ENCODE results near the gene ATG10. TPM values are rescaled to one million over a fixed set of nuclear protein-coding genes. Genes with fewer than 3 reads are reported as not detected.

Gene ATG10
- total RNA-seq, 1 donor from 2014 or later = 7.3 TPM

DNA sequence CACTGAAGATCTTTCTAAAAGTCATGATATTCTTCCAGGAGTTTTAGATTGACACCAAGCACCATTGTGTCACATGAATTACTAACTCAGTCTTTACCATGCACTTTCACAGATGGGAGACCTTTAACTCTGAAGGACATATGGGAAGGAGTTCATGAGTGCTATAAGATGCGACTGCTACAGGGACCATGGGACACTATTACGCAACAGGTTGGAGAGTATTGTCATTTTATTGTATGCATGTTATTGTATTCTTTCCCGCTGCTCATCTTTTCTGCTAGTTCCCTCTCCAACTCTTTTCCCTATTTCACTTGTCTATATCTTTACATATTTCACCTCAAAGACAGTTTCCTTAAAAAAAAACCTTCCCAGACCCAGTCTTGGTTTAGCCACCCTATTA lies 206.6 kb downstream of the ATG10 start:
- ATAC-seq (no peak), DNase-seq (ENCODE audit: low spot score) (no peak)
- intact Hi-C loops (cut with DNase I) = no loop called here

DNA sequence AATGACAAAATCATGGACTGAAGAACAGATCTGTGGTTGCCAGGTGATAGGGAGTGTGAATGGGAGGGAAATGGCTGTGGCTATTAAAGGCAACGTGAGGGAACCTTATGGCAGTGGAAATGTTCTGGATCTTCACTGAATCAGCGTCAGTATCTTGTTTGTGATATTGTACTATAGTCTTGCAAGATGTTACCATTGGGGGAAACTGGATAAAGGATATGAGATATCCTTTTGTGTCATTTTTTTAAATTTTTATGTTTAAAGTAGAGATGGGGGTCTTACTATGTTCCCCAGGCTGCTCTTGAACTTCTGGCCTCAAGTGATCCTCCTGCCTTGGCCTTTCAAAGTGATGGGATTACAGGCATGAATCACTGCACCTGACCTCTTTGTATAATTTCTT lies 210.8 kb downstream of the ATG10 start:
- DNase-seq (ENCODE audit: low spot score) (no peak), ATAC-seq (no peak)
- intact Hi-C loops (cut with DNase I) = no loop called here

DNA sequence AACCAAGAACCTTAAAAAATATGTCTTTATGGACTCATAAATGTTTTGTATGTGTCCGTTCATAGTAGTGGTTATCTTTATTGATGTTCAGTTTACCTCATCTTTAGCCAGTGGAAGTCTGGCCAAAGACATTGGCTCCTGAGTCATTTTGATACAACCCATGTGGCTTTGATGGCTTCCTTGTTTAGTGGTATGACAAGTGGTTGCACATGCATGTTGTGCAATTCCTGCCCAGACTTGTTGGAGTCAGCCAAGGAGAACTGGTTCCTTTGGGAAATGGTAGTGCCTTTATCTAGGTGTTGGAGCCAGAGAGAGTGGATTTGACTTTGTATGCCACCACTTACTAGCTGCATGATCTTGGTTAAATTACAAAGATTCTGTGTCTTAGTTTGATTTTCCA lies 212.0 kb downstream of the ATG10 start:
- ATAC-seq (peak; percentile 57), DNase-seq (ENCODE audit: low spot score) (no peak)
- intact Hi-C loops (cut with DNase I) = no loop called here

DNA sequence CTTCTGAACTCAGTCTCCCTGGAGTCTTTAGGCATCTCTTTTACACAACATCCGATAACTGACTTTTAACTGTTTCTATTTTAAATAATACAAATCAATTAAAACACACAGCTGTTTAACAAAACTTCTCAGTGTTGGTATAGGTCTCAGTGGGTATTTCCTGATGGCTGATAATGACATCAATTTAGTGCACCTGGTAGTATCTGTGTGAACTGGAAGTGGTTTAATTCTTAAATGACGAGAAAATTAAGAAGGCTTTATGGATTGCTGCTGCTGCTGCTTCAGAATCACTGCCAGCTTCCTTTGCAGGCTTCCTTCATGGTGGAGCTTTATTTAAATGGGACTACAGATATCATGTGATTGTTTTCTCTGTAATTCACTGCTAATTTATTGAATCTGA lies 214.0 kb downstream of the ATG10 start:
- ATAC-seq = no peak

DNA sequence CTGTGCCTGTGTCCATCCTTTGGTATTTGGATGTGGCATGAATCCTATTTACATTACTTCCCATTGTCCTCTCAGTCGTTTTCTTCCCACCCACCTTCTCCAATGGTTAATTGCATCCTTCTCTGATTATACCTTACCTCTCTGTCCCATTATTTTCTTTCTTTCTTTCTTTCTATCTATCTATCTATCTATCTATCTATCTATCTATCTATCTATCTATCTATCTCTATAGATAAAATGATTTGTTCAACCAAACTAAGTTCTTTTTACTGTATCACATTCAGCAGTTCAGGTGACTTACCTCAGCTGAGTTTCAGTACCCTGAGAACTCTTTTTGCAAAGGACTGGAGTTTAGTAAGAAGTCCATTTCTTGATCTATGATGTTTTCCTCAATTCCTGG lies 225.7 kb downstream of the ATG10 start:
- intact Hi-C loops (cut with DNase I) = no loop called here
- ATAC-seq = no peak
- DNase-seq (ENCODE audit: low spot score) = no peak

More for the DNA sequence above, 214.0 kb downstream of the ATG10 start:
- DNase-seq (ENCODE audit: low spot score) = no peak
- intact Hi-C loops (cut with DNase I) = no loop called here

DNA sequence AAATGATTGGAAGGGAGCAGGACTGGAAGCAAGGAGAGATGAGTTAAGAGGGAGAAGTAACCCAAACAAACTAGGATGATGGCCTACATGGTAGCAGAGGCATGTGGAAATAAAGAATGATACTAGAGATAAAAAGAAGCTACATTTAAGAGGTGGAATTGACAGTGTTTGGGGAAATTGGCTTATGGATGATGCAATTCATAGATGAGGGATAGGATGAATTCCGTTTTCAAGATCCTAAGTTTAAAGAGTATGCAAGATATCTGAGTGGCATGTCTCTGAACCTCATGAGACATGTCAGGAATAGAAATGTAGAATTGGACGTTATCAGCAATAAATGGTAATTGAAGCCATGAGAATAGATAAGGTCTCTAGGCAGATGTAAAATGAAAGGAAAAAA lies 232.7 kb downstream of the ATG10 start:
- intact Hi-C loops (cut with DNase I) = no loop called here

DNA sequence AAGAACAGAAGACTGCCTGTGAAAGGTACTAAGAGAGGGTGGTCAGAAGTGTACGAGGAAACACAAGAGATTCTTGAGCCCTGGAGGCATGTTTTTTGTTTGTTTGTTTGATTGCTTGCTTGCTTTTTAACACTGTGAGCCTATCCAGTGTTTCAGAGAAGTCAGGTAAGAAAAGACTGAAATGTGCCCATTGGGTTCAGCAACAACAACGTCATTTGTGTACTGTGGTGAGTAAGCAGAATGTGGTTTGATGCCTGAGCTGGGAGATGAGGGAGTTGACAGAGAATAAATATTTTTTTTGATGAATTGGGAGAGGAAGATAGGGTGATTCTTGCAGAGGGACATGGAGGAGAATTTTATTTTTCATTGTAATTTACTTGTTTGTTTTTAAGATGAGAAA lies 233.2 kb downstream of the ATG10 start:
- ATAC-seq (no peak), DNase-seq (ENCODE audit: low spot score) (no peak)
- intact Hi-C loops (cut with DNase I) = no loop called here

More for the DNA sequence above, 232.7 kb downstream of the ATG10 start:
- DNase-seq (ENCODE audit: low spot score) (no peak), ATAC-seq (no peak)

DNA sequence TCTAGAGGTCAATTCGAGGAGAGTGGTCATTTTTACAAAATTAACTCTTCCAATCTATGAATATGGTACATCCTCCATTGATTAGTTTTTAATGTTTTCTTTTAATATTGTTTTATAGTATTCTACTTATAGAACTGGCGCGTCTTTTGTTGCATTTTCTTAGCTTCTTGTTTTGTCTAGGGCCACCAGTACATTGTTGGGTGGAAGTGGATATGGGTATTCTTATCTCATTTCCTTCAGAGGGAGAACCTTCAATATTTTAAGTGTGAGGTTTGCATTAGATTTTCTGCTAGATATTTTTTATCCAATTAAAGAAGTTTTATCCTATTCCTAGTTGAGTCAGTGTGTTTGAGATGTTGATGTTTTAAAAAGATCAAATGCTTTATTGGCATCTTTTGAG lies 236.5 kb downstream of the ATG10 start:
- DNase-seq (ENCODE audit: low spot score) (no peak), ATAC-seq (no peak)
- intact Hi-C loops (cut with DNase I) = no loop called here

DNA sequence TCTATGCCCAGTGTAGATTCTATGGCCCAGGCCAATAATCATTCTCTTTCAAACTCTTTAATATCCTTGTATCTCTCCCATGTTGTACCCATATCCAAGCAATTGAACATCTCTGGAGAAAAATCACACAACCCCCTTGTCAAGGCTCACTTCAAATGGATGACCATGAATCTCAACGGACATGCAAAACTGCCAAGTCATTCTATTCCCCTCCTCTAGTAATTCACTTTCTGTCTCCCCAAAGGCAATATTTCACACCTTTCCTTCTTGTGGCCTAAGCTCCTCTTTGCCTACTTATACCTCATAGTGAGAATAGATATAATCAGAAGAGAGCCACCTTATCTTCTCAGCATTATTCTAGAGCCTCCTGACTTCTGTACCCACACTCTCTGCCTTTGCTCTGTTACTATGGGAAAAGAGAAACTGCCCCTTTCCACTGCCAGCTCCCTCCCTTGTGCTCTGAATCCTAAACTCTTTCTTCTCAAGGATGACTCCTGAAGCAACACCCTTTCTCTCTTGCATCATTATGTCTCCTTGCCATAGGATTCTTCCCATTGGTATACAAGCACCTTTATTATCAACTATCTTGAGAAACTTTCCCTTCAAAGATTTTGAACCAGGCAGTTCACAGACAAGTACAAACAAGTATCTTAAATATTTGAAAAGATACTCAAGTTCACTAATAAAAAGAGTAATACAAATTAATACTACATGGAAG lies 240.2 kb downstream of the ATG10 start:
- DNase-seq (ENCODE audit: low spot score) (no peak), ATAC-seq (no peak)
- intact Hi-C loops (cut with DNase I) = no loop called here

DNA sequence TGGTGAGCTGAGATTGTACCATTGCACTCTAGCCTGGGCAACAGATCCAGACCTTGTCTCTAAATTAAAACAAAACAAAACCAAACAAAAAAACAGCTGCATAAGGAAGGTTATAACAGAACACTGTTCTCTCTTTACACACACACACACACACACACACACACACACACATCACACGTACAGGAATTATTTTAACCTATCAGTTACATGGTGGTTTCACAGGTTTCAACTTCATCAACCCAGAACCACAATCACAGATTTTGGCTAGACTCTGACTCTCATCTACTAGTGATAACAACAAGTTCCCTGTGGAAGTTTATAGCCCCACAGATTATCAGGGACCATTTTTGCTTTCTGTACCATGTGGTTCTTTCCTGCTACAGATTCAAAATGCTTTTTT lies 246.1 kb downstream of the ATG10 start:
- ATAC-seq (no peak), DNase-seq (ENCODE audit: low spot score) (no peak)
- intact Hi-C loops (cut with DNase I) = no loop called here

DNA sequence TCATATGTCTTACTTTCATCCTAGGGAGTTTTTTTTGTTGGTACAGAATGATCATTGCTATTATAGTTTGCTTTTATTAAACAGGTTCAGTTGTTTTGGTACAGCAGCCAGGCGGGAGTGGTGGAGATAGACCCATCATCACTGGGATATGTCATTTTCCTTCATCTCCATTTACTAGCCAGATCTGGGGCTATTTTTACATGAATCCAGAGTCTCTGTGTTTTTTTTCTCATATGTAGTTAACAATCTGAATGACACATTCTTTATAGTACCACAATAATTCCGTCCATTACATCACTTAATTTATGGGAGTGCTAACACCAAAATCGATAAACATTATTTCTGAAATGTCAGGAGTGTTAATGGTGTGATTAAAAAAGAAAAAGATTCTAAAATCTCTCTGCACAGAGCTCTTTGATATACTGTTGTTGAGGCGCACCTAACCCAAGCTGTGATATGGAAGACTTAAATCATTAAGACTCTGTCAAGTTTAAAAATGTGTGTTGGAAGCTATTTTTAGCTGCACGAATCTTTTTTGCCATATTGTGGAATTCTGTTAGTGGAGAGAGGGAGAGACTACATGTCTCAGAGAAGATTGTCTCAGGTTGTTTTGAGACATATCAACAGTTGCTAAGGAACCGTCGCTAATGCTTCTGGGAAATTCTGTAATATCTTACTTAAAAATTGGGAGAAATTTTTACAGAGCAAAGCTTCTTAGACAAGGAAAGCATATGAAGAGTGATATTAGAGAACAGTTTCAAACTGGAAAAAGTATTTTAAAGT lies 246.7 kb downstream of the ATG10 start:
- no peak for DNase-seq (ENCODE audit: low spot score)
- intact Hi-C loops (cut with DNase I) = no loop called here
- ATAC-seq = no peak

DNA sequence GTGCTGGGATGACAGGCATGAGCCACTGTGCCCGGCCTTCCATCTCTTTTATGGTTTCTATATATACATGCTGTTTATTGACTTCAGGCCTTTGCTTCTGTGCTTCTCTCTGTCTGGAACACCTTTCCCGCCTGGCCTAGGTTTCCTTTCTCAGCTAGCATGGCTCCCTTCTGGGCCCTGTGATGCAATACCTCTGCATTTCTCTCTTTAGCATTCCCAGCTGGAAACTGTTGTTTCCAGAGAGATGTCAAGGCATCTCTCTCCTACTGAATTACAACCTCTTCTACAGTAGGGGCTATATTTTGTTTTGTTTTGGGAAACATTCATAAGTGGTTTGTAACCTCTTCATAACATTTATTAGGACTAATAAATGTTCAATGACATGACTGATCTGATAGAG lies 249.2 kb downstream of the ATG10 start:
- intact Hi-C loops (cut with DNase I) = no loop called here
- ATAC-seq = no peak
- no peak for DNase-seq (ENCODE audit: low spot score)

DNA sequence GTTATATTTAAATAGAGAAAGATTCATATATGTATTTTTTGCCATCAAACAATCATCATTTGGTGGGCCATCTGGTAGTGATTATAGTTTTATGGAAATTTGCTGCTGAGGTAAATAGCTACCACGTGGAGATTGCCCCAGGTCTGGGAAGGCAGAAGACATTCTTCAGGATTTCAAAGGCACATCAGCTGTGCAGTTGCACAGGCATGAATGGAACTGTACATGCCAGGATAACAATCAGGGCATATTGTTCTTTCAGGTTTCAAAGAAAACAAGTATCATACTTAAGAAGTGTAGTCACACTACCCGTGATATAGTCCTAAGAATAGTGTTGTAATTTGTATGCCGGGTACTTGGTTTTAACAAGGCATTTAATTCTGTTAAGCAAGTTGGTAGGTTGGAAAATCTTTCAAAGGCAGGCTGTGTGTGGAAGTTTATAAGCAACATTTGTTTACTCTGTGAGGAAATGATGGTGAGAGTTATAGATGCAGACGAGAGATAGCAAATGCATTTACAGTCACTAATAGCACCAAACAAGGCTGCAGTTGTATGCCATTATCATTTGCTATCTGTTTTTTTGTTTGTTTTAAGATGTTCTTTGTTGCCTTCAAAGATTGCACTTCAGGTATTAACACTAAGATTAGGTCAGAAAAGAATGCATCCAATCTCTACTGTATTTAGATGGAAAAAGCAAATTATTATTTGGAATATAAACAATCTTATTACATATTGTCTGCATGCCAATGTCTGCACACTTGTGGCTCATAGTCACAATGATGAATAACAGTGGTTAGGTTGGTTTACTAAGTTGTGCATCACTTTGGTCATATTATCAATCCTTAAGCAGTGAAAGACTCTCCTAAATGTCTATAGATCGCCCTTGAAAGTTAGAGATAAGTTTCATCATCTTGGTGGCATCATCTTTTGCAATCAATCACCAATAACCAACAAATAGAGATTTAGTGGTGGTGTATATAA lies 251.1 kb downstream of the ATG10 start:
- no peak for DNase-seq (ENCODE audit: low spot score)
- intact Hi-C loops (cut with DNase I) = no loop called here
- no peak for ATAC-seq

DNA sequence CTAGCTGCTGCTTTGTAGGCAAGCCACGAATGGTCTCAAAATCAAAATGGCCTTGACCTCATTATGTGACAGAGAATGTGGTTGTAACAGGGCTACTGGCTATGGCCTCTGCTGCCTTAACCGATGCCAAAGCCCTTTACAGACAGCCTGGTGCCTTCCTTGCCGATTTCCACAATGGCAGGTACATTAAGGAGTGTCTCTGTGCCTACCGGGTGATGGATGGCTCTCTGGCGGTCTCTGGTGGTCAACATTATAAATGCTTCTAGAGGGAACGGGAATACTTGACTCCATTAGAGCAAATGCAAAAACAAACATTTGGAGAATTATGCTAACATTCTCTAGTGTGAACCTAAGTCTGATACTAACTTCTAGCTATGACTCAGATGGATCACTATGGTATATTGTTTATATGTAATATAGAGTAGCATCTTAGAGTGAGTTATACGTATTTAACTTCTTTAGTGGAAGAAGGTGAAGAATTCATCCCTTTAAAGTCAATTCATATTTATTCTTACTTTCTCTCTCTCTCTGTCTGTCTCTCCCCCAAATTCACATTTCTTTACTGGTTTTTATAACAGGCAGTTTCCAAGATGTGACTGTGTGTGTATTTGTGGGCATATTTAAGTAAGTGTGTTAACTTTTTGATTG lies 253.8 kb downstream of the ATG10 start:
- peak; percentile 84 for ATAC-seq
- DNase-seq (ENCODE audit: low spot score) = peak; percentile 66
- intact Hi-C loops (cut with DNase I) = no loop called here

DNA sequence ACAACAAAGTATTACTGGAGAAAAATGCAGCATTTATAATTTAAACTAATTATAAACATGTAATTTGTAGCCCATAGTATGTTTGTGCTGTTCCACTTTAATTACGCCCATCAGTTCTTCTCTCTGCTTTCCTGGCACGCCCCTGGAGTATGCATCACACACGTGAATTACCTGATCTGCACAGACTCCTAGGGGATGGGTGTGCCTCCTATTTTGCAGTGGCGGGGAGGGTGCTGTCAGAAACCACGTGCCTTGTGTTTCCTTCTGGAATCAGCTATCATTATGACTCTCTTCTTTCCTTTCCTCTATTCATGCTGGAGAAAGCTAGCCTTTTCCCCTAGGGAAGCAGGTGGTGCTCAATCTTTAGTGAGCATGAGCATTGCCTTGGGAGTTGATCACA lies 263.1 kb downstream of the ATG10 start:
- intact Hi-C loops (cut with DNase I) = no loop called here
- DNase-seq (ENCODE audit: low spot score) = no peak
- ATAC-seq = no peak

DNA sequence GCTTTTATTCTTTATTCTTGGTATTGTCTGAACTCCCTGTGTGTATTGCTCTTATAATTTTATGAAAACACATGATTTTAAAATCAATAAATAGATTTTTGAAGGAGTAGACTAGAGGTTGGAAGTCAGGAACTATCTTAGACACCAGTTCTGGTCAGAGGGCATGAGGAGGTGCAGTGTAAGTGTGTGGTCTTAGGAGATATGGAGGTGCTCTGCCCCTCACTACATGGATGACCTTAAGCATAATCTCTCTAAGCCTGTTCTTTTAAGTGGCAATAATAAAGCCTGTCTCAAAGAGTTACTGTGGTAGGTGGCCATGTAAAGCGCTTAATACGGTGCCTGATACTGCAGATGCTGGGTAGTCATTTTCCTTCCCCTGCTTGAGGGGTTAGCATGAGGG lies 272.3 kb downstream of the ATG10 start:
- intact Hi-C loops (cut with DNase I) = no loop called here
- DNase-seq (ENCODE audit: low spot score) (no peak), ATAC-seq (no peak)

DNA sequence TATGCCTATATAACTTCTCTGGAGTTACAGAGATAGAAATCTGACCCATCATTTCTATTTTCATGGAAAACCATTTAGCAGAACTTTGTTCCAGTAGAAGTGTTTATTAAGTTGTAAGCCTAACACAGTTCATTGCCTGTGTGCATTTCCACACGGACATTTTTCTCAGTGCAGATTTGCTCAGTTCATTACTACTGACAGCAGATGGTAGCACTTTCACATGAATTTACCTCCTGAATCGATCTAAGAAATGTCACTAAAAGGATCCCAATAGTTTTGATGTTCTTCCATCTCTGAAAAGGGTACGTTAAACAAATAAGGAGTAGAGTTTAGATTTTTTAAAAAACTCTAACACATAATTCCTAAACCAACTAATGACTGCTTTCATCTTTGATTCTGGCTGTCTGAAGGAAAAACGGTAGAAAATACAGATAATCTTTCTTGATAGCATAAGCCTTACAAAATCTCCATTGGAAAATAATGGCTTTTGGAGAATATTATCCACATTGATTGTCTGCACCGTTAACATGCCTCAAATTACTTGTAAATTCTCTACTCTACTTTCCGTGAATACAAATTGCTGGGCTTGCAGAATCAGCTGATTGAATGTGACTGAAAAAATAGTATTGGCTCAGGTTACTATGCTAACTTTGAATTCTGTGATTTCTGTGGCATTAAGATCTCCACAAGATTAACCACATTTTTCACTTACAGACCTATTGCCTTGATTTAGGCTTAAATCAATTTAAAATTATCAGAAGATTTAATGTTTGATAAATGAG lies 273.2 kb downstream of the ATG10 start:
- ATAC-seq = no peak
- DNase-seq (ENCODE audit: low spot score) = no peak
- intact Hi-C loops (cut with DNase I) = no loop called here

DNA sequence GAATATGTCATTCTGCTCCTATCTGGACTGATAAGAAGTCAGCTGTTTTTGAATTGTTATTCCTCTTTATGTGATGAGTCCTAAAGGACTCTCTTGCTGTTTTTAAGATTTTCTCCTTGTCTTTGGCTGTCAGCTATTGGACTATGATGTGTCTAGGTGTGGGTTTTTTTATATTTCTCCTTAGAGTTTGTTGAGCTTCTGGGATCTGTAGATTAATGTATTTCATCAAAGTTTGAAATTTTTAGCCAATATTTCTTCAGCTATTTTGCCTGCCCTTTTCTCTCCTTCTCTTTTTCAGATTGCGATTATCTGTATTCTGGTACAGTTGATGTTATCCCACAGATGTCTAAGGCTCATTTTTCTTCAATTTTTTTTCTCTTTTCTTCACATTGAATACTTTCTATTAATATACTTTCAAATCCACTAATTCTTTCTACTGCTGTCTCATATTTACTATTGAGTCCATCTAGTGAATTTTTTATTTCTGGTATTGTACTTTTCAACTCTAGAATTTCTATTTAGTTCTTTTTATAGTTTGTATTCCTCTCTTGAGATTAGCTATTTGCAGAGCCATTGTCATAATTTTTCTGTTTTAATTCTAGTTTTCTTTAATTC lies 275.2 kb downstream of the ATG10 start:
- ATAC-seq (no peak), DNase-seq (ENCODE audit: low spot score) (no peak)
- intact Hi-C loops (cut with DNase I) = no loop called here

Measured in sciatic nerve (tissue), 2 donors.